Skeletal muscle cell (primary cell): ENCODE results near the gene CPSF4.
"Not testable (repeated sequence)": the region's sequence is repeated elsewhere in the genome, so short reads cannot be mapped to it uniquely, and the experiment has no call there.

ENCODE experiments used
- DNase-seq: peaks from one replicate; pipeline ENCODE4 v3.0.0-alpha.2; 2010; ENCODE audit warnings: low read depth
- H3K4me3 ChIP-seq: 2 replicates; pipeline ENCODE4 v1.5.1; 2011; ENCODE audit warnings: low read depth, mild to moderate bottlenecking, control low read depth, low read length, moderate library complexity

The CPSF4 gene

GRCh38 chr7:99407872-99408378, 30.8 kb upstream of the CPSF4 start:
- peak overlapping the region; percentile 87 for H3K4me3 ChIP-seq
- DNase-seq, result peak; percentile 63

GRCh38 chr7:99408379-99409191, 30.2 kb upstream of the CPSF4 start, which contains the start of the genes BUD31 and PDAP1:
BUD31 (plus strand) TSS chr7:99408969; CDS start chr7:99411093, 2,124 bp downstream.
PDAP1 (minus strand) TSS chr7:99408597; CDS start chr7:99408548, 49 bp downstream.
- DNase-seq, result peak; percentile 81
- H3K4me3 ChIP-seq, result peak within 1 kb of the TSS; percentile 87

- peak overlapping the region; percentile 87 for H3K4me3 ChIP-seq
- DNase-seq, result no peak
These were observed 29.6 kb upstream of the CPSF4 start for GRCh38 chr7:99409192-99409572.

GRCh38 chr7:99409806-99410205, 28.9 kb upstream of the CPSF4 start:
- no peak for DNase-seq
- H3K4me3 ChIP-seq, result peak overlapping the region; percentile 87

GRCh38 chr7:99410635-99411034, 28.1 kb upstream of the CPSF4 start:
- DNase-seq, result no peak
- no peak overlapping the region for H3K4me3 ChIP-seq

- DNase-seq, H3K4me3 ChIP-seq: not testable (repeated sequence)
These were observed 23.1 kb upstream of the CPSF4 start for GRCh38 chr7:99415513-99416127.

- no peak for DNase-seq
- H3K4me3 ChIP-seq, result no peak overlapping the region
These were observed 20.5 kb upstream of the CPSF4 start for GRCh38 chr7:99418260-99418659.

- H3K4me3 ChIP-seq, result no peak overlapping the region
- DNase-seq, result no peak
These were observed 19.3 kb upstream of the CPSF4 start for GRCh38 chr7:99419323-99420021.

GRCh38 chr7:99420213-99420612, 18.5 kb upstream of the CPSF4 start:
- no peak overlapping the region for H3K4me3 ChIP-seq
- DNase-seq, result no peak

- no peak overlapping the region for H3K4me3 ChIP-seq
- DNase-seq, result no peak
These were observed 17.8 kb upstream of the CPSF4 start for GRCh38 chr7:99420986-99421385.

- DNase-seq, result no peak
- no peak overlapping the region for H3K4me3 ChIP-seq
These were observed 16.6 kb upstream of the CPSF4 start for GRCh38 chr7:99422186-99422585.

GRCh38 chr7:99422625-99423024, 16.1 kb upstream of the CPSF4 start:
- no peak overlapping the region for H3K4me3 ChIP-seq
- DNase-seq, result no peak

GRCh38 chr7:99424932-99425730, 13.6 kb upstream of the CPSF4 start:
- H3K4me3 ChIP-seq, result no peak overlapping the region
- no peak for DNase-seq

- H3K4me3 ChIP-seq, result no peak overlapping the region
- DNase-seq, result no peak
These were observed 9.7 kb upstream of the CPSF4 start for GRCh38 chr7:99428972-99429566.

- DNase-seq, result no peak
- no peak overlapping the region for H3K4me3 ChIP-seq
These were observed 9.0 kb upstream of the CPSF4 start for GRCh38 chr7:99429756-99430155.

- DNase-seq, H3K4me3 ChIP-seq: not testable (repeated sequence)
These were observed 6.8 kb upstream of the CPSF4 start for GRCh38 chr7:99431756-99432540.

- DNase-seq, result no peak
- H3K4me3 ChIP-seq, result no peak overlapping the region
These were observed 5.6 kb upstream of the CPSF4 start for GRCh38 chr7:99433158-99433557.

GRCh38 chr7:99437946-99438572, 684 bp upstream of the CPSF4 start:
- no peak for DNase-seq
- peak overlapping the region; percentile 92 for H3K4me3 ChIP-seq
